ENCODE results near the gene ZFAND2A.

GRCh38 chr7:1104516-1105179 lies 55.3 kb downstream of the ZFAND2A start:
- TF ChIP-seq CTCF (IDR thresholded peaks at IDR 0.05) (no peak), POLR2A (IDR thresholded peaks at IDR 0.05) (no peak)

Measured in thyroid gland (tissue), 4 donors.